Gastroesophageal sphincter (tissue), 3 donors: ENCODE results near the gene ENPP3.

Experiments used
- CTCF ChIP-seq, 4 experiments: fragments of 200-600 bp in 2 of 4; fragments of 450-650 bp in 2 of 4; sonication (generic) in 1 of 4; IDR thresholded peaks; one replicate each; pipeline ENCODE4 v1.5.1; 2017 to 2019; ENCODE audit warnings: antibody characterized with exemption in 4 of 4, mild to moderate bottlenecking in 2 of 4, moderate library complexity in 2 of 4
- EP300 ChIP-seq: sonication (generic); formaldehyde crosslinking; IDR thresholded peaks from one replicate; pipeline ENCODE4 v1.6.1; 2017; ENCODE audit warnings: antibody characterized with exemption, mild to moderate bottlenecking
- POLR2A ChIP-seq, 2 donors: fragments of 450-650 bp; IDR thresholded peaks; one replicate each; pipeline ENCODE4 v1.6.1; 2017; ENCODE audit warnings: antibody characterized with exemption in 2 of 2, mild to moderate bottlenecking in 2 of 2, moderate library complexity in 1 of 2
- POLR2AphosphoS5 ChIP-seq: sonication (generic); formaldehyde crosslinking; IDR thresholded peaks from one replicate; pipeline ENCODE4 v1.6.1; 2017; ENCODE audit warnings: antibody characterized with exemption

DNA sequence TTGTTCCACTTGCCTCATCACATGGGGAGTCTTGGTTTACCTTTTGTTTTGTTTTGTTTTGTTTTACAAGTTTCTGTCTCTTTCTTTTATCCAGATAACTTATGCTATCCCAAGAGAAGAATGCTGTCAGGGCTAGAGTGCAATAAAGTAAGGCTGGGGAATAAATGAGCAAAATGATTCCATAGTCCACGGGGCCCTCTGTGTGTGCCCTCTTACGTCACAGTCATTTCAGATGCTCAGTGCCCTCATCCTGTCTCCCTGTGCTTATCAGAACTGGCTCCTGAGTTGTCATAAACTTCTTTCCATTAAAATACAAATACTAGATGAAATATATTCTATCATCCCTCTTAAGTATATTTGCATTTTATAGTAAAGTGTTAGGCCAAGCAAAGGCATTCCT lies 139.9 kb downstream of the ENPP3 start:
- no peak for TF ChIP-seq CTCF (IDR thresholded peaks at IDR 0.05)
- TF ChIP-seq POLR2A (IDR thresholded peaks at IDR 0.05): no peak
- no peak for TF ChIP-seq EP300
- TF ChIP-seq POLR2AphosphoS5: no peak
